GM10266 (cell line): ENCODE measurements around the gene ATP11B.

Source experiments
- DNase-seq: peaks from one replicate; pipeline ENCODE4 v3.0.0; 2012; ENCODE audit errors: extremely low spot score
- TF ChIP-seq, protein P1 (sequence below): IDR thresholded peaks from 2 replicates; pipeline ENCODE4 v1.5.1; 2012; ENCODE audit warnings: mild to moderate bottlenecking, low read depth; ENCODE audit not compliant: control insufficient read depth, insufficient read depth; ENCODE audit errors: missing control alignments

Gene ATP11B

DNA sequence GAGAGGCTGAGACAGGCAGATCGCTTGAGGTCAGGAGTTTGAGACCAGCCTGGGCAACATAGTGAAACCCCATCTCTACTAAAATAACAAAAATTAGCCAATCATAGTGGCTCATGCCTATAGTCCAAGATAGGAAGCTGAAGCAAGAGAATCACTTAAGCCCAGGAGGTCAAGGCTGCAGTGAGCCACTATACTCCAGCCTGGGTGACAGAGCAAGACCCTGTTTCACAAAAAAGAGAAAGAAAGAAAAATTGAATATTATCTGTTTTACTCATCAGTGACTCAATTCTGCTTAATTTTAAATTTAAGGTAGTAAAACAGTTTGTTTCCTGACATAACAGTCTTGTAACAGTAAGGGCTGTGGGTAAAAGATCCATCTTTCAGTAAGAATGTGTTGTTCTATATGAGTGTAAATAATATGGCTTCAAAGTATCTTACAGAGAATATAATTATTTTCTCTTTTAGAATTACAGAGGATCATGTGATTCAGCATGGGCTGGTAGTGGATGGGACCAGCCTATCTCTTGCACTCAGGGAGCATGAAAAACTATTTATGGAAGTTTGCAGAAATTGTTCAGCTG, 85.8 kb downstream of the ATP11B start:
- no peak for DNase-seq
- TF ChIP-seq, protein P1, sequence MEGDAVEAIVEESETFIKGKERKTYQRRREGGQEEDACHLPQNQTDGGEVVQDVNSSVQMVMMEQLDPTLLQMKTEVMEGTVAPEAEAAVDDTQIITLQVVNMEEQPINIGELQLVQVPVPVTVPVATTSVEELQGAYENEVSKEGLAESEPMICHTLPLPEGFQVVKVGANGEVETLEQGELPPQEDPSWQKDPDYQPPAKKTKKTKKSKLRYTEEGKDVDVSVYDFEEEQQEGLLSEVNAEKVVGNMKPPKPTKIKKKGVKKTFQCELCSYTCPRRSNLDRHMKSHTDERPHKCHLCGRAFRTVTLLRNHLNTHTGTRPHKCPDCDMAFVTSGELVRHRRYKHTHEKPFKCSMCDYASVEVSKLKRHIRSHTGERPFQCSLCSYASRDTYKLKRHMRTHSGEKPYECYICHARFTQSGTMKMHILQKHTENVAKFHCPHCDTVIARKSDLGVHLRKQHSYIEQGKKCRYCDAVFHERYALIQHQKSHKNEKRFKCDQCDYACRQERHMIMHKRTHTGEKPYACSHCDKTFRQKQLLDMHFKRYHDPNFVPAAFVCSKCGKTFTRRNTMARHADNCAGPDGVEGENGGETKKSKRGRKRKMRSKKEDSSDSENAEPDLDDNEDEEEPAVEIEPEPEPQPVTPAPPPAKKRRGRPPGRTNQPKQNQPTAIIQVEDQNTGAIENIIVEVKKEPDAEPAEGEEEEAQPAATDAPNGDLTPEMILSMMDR, result no peak

DNA sequence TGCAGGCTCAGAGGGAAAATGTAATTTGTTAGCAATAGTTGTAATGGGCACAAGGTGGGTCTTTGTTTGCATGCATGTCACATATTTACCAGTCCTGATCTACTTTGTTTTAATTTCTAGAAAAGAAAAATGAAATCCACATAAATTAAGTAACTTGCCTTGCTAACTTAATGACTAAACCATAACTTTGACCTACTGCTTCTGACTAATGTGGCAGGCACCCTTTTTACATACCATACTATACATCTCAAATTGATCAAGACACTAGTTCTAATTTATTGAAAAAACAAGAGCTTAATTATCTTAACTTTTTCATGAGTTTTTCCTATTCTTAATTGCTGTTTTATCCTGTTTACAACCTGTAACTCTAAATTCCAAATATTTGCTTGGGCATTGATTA, 93.2 kb downstream of the ATP11B start:
- DNase-seq, result no peak
- TF ChIP-seq, protein P1, result no peak

DNA sequence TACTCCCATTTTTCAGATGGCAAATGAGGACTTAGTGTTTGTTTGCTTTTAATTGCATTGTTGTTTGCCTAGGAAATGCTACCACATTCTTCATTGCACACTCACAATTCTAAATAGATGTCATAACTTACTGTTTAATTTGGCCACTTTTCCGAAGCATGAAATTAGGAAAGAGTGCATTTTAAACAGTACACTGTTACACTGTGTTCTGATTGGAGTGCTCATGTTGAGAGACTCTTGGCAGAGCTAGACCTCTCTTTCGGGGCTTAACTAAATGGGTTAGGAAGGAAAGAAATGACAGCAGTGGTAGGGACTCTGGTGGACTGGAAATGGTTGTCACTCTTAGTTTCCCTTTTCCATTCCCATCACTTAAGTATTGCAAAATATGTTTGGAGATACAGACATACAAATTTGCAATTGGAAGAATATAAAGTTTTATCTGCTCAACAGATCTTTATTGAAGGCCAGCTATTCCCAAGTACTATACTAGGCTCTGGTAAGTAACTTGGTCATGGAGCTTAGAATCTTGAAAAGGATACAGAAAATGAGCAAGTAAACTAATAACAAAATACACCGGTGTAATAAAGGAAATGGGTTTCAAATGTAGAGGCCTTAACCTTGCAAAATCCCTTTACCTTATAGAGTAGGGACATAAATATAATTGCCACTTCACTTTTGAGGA, 96.8 kb downstream of the ATP11B start:
- TF ChIP-seq, protein P1, result no peak
- DNase-seq, result no peak

DNA sequence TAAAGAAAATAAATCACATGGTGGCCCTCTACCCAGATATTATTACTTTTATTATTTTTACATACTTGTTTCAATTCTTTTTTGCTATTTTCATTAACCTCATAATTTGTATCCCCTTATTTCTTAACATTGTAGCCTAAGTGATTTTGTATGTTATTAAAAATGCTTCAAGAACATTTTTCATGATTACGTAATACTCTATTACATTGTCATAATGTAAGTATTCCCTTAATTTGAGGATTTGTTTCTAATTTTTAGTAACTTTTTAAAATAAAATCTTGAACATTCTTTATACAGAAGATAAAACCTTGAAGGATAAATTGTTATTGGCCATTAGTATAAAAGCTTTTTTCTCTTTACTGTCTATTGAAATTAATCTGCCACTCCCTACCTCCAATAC, 98.1 kb downstream of the ATP11B start:
- no peak for DNase-seq
- TF ChIP-seq, protein P1, result no peak

DNA sequence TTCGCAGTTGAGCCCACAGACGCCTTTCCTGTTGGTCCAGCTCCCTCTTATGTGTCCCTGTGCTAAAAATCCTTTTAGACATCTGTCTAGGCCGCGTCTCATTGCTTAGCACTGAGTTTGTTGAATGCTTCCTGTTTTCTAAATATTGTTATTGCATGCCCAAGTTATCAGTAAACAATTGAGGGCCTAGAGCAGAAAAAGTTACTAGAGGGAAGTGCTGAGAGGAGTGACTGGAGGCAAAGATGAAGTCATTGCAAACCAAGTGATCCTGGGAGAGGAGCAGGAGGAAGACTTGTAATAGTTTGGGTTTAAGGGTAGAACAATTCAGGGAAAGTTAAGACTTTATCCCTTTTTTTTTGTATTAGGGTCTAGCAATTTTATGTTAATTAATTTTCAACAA, 98.9 kb downstream of the ATP11B start:
- TF ChIP-seq, protein P1, result no peak
- DNase-seq, result no peak

DNA sequence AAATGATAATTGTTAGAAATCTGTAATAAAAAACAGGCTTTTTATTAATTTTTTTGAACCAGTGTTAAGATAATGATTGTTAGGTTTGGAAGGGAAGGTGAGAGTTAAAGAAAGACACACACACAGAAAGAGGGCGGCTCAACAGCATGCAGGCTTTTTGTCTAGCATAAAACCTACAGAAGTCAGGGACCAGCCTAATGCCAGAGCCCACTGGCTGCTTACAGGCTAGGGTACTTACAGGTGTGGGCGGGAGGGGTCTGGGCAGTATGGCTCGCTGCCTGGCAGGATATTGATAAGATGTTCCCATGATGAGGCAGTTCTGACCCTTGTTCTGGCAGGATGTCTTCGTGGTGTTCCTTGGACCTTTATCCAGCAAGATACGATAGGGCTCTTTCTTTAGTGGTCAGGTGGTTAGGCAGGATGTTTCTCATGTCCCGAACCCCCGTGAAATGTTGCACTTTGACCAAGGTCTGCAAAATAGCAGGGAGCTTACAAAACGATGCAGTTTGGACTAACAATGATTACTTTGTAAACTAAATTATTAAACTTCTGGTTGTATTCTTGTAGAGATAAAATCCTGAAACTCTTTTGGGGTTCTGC, 102.3 kb downstream of the ATP11B start:
- no peak for DNase-seq

More for the DNA sequence above, 102.3 kb downstream of the ATP11B start:
- TF ChIP-seq, protein P1, result no peak
